Measurements from ENCODE around the gene P2RX6. TPM values are rescaled to one million over a fixed set of nuclear protein-coding genes. Genes with fewer than 3 reads are reported as not detected.
"Not testable (repeated sequence)": the region's sequence is repeated elsewhere in the genome, so short reads cannot be mapped to it uniquely, and the experiment has no call there.

Gene P2RX6
- total RNA-seq, 1 donor from 2014 or later: 0.18 TPM

DNA sequence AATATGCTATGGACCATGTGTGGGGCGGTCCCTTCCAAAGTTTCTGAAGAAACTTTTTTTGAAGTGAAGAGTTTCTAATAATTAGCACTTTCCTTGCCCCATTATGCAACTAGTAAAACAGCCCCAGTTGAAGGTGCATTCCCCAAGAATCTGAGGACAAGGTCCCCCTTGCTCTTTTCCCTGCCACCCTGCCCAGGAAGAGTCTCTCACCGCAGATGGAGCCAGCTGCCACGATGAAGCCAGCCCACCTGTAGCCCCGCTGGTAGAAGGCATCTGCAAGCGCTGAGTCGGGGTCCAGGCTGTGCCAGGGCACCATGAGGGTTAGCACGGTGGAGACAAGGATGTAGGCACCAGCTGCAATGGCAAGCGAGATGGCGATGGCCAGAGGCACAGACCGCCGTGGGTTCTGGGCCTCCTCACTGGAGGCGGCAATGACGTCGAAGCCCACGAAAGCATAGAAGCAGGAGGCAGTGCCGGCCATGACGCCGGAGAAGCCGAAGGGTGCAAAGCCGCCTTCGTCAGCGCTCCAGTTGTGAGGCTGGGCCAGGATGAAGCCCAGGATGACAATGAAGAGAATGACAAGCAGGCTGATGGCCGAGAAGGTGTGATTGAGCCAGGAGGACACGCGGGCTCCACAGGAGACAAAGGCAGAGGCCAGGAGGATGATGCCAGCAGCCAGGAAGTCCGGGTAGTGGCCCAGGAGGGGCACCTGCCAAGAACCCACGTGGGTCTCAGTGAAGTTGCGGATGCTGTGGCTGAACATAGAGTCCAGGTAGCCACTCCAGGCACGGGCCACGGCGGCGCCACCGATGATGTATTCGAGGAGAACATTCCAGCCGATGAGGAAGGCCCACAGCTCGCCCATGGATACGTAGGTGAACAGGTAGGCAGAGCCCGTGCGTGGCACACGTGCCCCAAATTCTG is 15.9 kb downstream of the P2RX6 start:
- Mint-ChIP-seq H3K9me3 (no peaks in the 10 kb centered on the region), H3K4me3 (no peak overlapping the region), H3K27ac (no peak overlapping the region), H3K36me3 (ENCODE audit: low read depth) (no peaks in the 10 kb centered on the region), H3K27me3 (ENCODE audit: insufficient read depth) (peaks cover 31% of the 10 kb centered on the region), H3K4me1 (ENCODE audit: low read depth) (peaks cover 6% of the 10 kb centered on the region)
- no peak for DNase-seq (ENCODE audit: low spot score)
- intact Hi-C loops (cut with micrococcal nuclease): no loop called here

GRCh38 chr22:21031545-21032036 is 16.6 kb downstream of the P2RX6 start:
- Mint-ChIP-seq H3K4me3 (no peak overlapping the region), H3K4me1 (ENCODE audit: low read depth) (peaks cover 6% of the 10 kb centered on the region), H3K36me3 (ENCODE audit: low read depth) (no peaks in the 10 kb centered on the region), H3K27me3 (ENCODE audit: insufficient read depth) (peaks cover 35% of the 10 kb centered on the region), H3K9me3 (no peaks in the 10 kb centered on the region), H3K27ac (no peak overlapping the region)
- DNase-seq (ENCODE audit: low spot score): no peak
- intact Hi-C loops (cut with micrococcal nuclease): no loop called here

GRCh38 chr22:21032037-21032867 is 17.3 kb downstream of the P2RX6 start, which contains the start of gene SLC7A4:
Gene SLC7A4 (minus strand): TSS chr22:21032561. CDS start chr22:21031812, 749 bp downstream.
- no peak for DNase-seq (ENCODE audit: low spot score)
- H3K4me1 Mint-ChIP-seq (ENCODE audit: low read depth): peaks cover 6% of the 10 kb centered on the region
- no peaks in the 10 kb centered on the region for H3K9me3 Mint-ChIP-seq
- H3K27ac Mint-ChIP-seq: no peak within 1 kb of the TSS
- no peaks in the 10 kb centered on the region for H3K36me3 Mint-ChIP-seq (ENCODE audit: low read depth)
- no peak within 1 kb of the TSS for H3K4me3 Mint-ChIP-seq
- intact Hi-C loops (cut with micrococcal nuclease): no loop called here
- peaks cover 38% of the 10 kb centered on the region for H3K27me3 Mint-ChIP-seq (ENCODE audit: insufficient read depth)

DNA sequence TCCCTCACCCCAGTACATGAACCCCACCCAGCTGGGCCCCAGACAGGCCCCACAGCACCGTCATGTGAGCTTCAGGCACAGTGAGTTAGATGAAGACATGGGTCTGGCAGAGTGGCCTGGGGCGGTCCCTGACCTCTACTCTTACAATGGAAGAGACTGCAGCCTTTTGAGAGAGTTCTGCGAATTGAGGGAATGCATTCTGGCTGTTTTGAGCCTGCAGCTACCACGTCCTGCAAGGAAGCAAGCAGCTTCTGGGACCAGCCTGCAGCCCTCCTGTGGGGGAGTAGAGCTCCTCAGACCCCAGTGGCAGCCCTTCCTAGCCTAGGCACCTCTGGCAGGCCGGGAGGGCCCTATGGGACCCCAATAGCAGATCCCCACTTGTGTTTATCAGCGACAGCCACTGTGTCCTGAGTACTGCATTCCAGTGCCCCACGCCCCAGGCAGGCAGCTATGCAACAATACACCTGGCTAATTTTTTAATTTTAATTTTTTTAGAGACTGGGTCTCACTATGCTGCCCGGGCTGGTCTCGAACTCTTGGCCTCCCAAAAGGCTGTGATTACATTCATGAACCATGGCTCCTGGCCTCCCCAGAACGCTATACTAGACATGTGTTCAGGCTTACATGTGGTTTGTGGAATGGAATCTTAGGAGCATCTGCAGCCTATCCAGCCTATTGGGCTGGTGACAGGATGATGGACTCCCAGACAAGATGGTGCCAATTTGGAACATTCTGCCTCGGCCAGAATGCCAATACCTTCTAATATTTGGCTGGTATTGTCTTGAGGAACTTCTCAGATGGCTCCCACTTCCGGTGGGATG is 18.1 kb downstream of the P2RX6 start:
- Mint-ChIP-seq H3K27ac (no peak overlapping the region), H3K9me3 (no peaks in the 10 kb centered on the region), H3K27me3 (ENCODE audit: insufficient read depth) (peaks cover 39% of the 10 kb centered on the region), H3K4me1 (ENCODE audit: low read depth) (peaks cover 6% of the 10 kb centered on the region), H3K36me3 (ENCODE audit: low read depth) (no peaks in the 10 kb centered on the region), H3K4me3 (no peak overlapping the region)
- intact Hi-C loops (cut with micrococcal nuclease): no loop called here
- DNase-seq (ENCODE audit: low spot score): no peak

DNA sequence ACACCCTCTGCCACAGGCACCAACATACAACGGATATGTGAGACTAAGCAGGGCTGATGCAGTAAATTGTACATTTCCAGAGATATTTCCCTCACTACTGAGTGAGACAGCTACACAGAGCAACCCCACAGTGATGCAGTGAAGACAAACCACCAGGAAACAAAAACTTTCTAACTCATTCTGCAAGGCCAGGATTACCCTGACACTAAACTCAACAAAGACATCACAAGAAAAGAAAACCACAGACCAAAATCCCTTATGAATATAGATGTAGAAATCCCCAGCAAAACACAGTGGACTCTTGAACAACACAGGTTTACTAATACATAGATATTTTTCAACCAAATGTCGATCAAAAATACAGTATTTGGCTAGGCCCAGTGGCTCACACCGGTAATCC is 18.9 kb downstream of the P2RX6 start:
- intact Hi-C loops (cut with micrococcal nuclease): no loop called here
- Mint-ChIP-seq H3K27ac (peak overlapping the region; percentile 44), H3K36me3 (ENCODE audit: low read depth) (no peaks in the 10 kb centered on the region), H3K9me3 (no peaks in the 10 kb centered on the region), H3K4me1 (ENCODE audit: low read depth) (peaks cover 6% of the 10 kb centered on the region), H3K27me3 (ENCODE audit: insufficient read depth) (peaks cover 45% of the 10 kb centered on the region), H3K4me3 (no peak overlapping the region)
- no peak for DNase-seq (ENCODE audit: low spot score)

- Mint-ChIP-seq H3K4me1 (ENCODE audit: low read depth) (peaks cover 6% of the 10 kb centered on the region), H3K9me3 (no peaks in the 10 kb centered on the region), H3K27me3 (ENCODE audit: insufficient read depth) (peaks cover 42% of the 10 kb centered on the region), H3K4me3 (no peak overlapping the region), H3K27ac (no peak overlapping the region), H3K36me3 (ENCODE audit: low read depth) (no peaks in the 10 kb centered on the region)
- no peak for DNase-seq (ENCODE audit: low spot score)
- intact Hi-C loops (cut with micrococcal nuclease): no loop called here
Measured at GRCh38 chr22:21034989-21035388, 20.0 kb downstream of the P2RX6 start.

GRCh38 chr22:21038405-21038804 is 23.4 kb downstream of the P2RX6 start:
- Mint-ChIP-seq H3K9me3 (no peaks in the 10 kb centered on the region), H3K4me3 (no peak overlapping the region), H3K4me1 (ENCODE audit: low read depth) (peaks cover 10% of the 10 kb centered on the region), H3K27me3 (ENCODE audit: insufficient read depth) (peaks cover 33% of the 10 kb centered on the region), H3K27ac (no peak overlapping the region), H3K36me3 (ENCODE audit: low read depth) (no peaks in the 10 kb centered on the region)
- DNase-seq (ENCODE audit: low spot score): no peak
- intact Hi-C loops (cut with micrococcal nuclease): no loop called here

DNA sequence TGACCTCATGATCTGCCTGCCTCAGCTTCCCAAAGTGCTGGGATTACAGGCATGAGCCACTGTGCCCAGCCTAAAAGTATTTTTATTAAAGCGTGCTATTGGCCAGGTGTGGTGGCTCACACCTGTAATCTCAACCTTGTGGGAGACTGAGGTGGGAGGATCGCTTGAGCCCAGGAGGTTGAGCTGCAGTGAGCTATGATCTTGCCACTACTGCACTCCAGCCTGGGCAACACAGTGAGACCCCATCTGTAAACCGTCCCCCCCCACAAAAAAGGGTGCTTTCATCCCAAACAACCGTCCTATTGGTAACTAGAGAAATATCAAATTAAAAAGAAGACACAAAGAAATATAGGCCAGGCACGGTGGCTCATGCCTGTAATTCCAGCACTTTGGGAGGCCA is 24.2 kb downstream of the P2RX6 start:
- H3K27me3 Mint-ChIP-seq (ENCODE audit: insufficient read depth): peaks cover 28% of the 10 kb centered on the region
- intact Hi-C loops (cut with micrococcal nuclease): not testable (repeated sequence)

GRCh38 chr22:21041937-21042336 is 27.0 kb downstream of the P2RX6 start:
- intact Hi-C loops (cut with micrococcal nuclease): no loop called here
- DNase-seq (ENCODE audit: low spot score): no peak
- H3K27ac Mint-ChIP-seq: no peak overlapping the region
- H3K4me3 Mint-ChIP-seq: no peak overlapping the region
- peaks cover 17% of the 10 kb centered on the region for H3K4me1 Mint-ChIP-seq (ENCODE audit: low read depth)
- peaks cover 31% of the 10 kb centered on the region for H3K27me3 Mint-ChIP-seq (ENCODE audit: insufficient read depth)
- no peaks in the 10 kb centered on the region for H3K36me3 Mint-ChIP-seq (ENCODE audit: low read depth)
- no peaks in the 10 kb centered on the region for H3K9me3 Mint-ChIP-seq

More for the DNA sequence above, 24.2 kb downstream of the P2RX6 start:
- not testable (repeated sequence) for H3K36me3 Mint-ChIP-seq (ENCODE audit: low read depth); H3K4me1 Mint-ChIP-seq (ENCODE audit: low read depth); DNase-seq (ENCODE audit: low spot score); H3K9me3 Mint-ChIP-seq; H3K4me3 Mint-ChIP-seq; H3K27ac Mint-ChIP-seq

GRCh38 chr22:21042978-21043859 is 28.3 kb downstream of the P2RX6 start:
- H3K36me3 Mint-ChIP-seq (ENCODE audit: low read depth): no peaks in the 10 kb centered on the region
- H3K9me3 Mint-ChIP-seq: no peaks in the 10 kb centered on the region
- no peak overlapping the region for H3K27ac Mint-ChIP-seq
- intact Hi-C loops (cut with micrococcal nuclease): no loop called here
- no peak overlapping the region for H3K4me3 Mint-ChIP-seq
- DNase-seq (ENCODE audit: low spot score): no peak
- H3K27me3 Mint-ChIP-seq (ENCODE audit: insufficient read depth): peaks cover 27% of the 10 kb centered on the region
- peaks cover 17% of the 10 kb centered on the region for H3K4me1 Mint-ChIP-seq (ENCODE audit: low read depth)

DNA sequence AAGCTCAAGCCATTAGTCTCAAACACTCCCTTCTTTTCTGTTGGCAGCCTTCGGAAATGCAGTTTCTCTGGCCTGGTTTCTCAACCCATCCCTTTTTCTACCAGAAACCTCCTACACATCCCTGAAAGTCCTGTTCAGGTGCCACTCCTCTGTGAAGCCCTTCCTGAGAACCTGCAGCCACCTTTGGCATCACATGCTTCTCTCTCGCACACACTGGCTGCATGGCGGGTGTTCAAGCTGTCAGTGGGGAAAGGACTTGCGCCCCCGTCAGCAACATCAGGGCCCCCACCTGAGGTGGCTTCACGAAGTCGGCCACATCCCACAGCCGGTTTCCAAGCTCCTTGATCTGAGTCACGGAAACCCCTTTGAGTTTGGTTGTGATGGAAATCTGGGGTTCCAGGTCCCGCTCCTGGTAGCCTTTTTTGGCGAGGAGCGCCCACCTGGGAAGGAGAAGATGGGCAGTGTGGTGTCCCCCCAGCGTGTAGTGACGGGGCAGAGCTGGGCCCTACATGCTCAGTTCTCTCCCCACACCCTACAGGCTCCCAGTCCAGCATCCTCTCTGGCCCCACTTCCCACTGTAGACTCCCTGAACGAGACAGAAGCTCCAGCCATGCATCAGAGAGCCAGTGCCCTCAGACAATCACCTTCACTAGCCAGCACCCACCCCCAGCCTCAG is 29.0 kb downstream of the P2RX6 start:
- Mint-ChIP-seq H3K9me3 (no peaks in the 10 kb centered on the region), H3K4me1 (ENCODE audit: low read depth) (peaks cover 17% of the 10 kb centered on the region), H3K27me3 (ENCODE audit: insufficient read depth) (peaks cover 22% of the 10 kb centered on the region), H3K36me3 (ENCODE audit: low read depth) (no peaks in the 10 kb centered on the region), H3K27ac (peak overlapping the region; percentile 34), H3K4me3 (no peak overlapping the region)
- DNase-seq (ENCODE audit: low spot score): no peak
- intact Hi-C loops (cut with micrococcal nuclease): no loop called here

All from activated T-helper 1 cell treated with anti-CD3 and anti-CD28 coated beads, Interleukin-12 subunit alpha, Interleukin-12 subunit beta, Interleukin-2, Interleukin-4 antibody, amounts not matched to agents 30 ng/mL and 10 ng/mL and 1 ng/mL, durations not matched to agents 14 hours and 24 hours and 36 hours (primary cell).